Jurkat, Clone E6-1 (cell line): ENCODE results near the gene PARP1.
"Not testable (repeated sequence)": the region's sequence is repeated elsewhere in the genome, so short reads cannot be mapped to it uniquely, and the experiment has no call there.

Source experiments
- DNase-seq: peaks from one replicate; pipeline ENCODE4 v3.0.0-alpha.2; 2011; ENCODE audit warnings: low read depth, low spot score
- H3K4me3 ChIP-seq: 2 replicates; pipeline ENCODE4 v1.5.1; 2011; ENCODE audit warnings: mild to moderate bottlenecking, low read length, control low read depth, moderate library complexity

PARP1 gene

DNA sequence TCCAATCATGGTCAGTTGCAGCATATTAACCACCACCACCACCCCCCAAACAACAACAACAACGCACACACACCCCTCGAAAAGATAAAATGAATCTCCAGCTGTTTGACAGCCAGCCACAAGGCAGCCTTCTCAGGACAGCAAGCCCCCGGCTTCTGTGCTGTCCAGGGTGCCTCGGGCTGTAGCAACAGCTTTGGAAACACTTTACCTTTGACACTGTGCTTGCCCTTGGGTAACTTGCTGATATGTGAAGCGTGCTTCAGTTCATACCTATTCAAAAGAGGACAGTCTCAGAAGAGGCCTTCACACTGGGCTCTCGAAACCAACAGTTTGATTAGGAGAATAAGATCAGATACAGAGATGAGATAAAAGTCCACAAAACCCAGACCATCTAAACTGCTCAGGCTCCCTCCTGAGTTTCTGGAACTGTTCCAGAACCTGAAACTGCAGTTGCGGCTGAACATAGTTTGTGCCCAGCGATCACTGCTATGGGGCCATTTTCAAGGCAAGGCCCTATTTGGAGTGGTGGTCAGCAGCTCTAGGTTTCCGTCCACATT is 44.9 kb downstream of the PARP1 start:
- H3K4me3 ChIP-seq: no peak overlapping the region
- no peak for DNase-seq

DNA sequence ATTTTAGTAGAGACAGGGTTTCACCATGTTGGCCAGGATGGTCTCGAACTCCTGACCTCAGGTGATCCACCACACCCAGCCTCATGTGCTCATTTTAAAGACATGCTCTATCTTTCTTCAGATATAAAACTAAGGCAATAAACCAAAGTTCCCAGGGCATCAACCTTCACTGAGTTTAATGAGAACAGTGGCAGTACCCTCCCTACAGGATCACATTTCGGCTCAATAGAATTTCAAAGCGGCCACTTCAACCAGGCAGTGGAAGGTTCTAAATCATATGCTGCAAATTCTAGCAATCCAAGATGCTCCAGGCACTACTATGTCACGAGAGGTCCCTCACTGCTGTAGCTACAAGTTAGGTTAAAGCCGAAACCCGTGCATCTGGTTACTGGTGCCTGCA is 45.5 kb downstream of the PARP1 start:
- no peak for DNase-seq
- no peak overlapping the region for H3K4me3 ChIP-seq

DNA sequence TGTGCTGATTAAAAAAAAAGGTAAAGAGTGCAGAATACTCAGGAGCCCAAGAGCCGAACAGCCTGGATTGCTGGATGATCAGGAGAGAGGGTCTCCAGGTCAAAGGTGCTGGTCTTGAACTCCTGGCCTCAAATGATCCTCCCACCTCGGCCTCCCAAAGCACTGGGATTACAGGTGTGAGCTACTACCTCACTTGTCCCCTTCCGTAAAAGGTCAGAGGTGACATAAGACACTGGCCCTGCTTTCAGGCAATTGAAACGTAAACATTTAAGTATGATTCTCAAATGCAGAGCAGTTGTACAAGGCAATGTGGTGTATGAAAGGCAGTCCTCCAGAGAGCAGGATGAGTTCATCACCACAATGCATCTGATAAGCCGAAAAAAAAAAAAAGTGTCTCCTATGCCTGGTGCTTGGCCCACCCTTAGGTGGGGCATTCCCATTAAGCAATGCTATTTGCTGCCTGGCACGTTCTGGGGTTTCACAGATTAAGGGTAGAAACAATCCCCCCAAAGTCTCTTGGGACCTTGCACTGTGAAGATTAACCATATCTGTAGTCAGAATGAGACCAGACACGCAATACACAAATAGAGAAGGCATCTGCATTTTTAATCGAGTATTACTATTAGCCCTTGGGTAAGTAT is 47.7 kb downstream of the PARP1 start:
- no peak for DNase-seq
- no peak overlapping the region for H3K4me3 ChIP-seq

DNA sequence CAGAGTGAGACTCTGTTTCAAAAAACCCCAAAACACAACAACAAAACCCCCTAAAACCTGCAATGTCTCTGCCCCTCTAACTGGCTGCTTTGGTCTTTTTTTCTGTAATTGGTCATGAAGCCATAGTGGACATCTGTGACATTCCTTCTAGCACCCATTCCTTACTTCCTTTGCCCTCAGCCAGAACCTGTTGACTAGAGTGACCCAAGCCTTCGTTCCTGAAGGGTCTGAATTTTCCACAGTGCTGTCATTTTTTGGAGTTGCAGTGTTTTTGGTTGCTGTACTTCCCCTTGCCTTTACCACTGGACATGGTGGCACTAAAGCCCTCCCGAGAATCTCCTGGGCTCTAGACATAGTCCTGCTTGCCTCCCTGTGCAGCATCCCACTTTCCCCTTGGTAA is 50.5 kb downstream of the PARP1 start:
- no peak overlapping the region for H3K4me3 ChIP-seq
- no peak for DNase-seq

DNA sequence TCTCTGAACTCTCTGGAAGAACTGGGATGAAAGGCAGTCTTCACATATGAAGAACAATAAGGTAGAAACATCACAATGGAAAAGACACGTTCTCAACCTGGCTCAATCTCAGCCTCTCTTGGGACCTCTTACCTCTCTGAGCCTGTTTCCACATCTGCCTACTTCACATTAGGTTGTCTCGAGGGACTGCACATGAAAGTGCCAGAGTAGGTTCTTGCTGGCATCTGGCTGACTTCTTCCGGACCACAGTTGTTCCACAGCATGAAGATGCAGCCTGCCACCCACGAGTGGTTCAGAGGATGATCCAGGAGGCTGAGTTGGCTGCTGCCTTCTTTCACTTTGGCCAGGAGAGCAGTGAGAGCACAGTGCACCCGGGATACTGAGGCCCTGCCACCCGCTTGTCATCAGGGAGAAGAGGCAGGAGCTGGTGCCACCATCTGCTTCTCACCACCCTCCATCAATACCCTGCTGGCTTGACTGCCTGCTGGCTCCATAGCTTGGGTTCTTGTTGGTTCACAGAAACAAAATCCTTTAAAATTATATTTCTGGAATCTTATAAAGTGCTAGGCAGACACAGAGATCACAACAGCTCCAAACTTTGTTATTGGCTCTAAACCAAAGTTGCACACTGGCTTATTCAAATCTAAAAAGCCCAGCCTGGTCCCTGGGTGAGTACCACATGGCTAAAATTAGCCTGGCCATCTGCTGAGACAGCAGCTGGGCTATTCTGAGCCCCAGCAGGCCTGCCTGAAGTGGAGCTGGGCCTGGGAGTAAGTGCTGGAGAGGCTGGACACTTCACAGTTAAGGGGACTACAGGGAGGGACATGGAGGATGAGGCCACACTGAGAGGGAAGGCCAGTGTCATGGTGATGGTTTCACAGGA is 52.0 kb downstream of the PARP1 start:
- DNase-seq: no peak
- no peak overlapping the region for H3K4me3 ChIP-seq

GRCh38 chr1:226355016-226355415 is 52.9 kb downstream of the PARP1 start:
- H3K4me3 ChIP-seq: no peak overlapping the region
- no peak for DNase-seq

DNA sequence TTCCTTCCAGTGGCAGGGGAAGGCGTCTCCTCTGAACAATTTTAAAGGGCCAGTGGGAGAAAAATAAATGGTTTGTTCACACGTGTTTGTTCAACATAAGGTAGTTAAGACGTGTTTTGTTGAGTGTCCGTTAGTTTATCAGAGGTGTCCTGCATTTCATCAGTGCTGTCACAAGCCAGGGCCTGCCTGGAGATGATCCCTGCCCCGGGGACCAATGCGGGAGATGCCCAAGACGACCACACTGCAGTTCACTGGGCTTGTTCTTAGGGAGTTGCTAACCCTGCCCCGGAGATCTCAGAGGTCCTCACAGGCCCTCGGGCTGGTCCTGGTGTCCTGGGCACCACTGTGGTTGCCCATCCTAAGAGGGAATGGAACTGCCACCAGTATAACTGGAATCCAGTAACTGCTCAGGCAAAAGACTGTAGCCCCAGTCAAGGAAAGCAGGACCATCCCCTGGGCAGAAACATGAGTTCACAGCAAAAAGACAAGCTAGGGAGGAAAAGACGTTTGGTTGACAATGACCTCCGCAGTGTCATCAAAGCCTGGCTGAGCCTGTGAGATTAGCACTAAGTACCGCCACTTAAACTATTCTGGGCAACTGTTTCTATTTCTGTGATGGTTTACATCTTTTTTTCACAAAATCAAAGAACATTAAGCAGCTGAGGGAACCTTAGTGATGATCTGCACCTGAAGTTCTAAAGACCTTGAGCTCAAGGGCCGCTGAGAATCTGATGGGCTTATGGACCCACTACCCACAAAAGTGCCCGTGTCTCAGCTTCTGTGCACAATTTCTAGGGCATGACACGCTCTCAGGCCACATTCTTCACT is 54.0 kb downstream of the PARP1 start:
- no peak overlapping the region for H3K4me3 ChIP-seq
- DNase-seq: no peak

DNA sequence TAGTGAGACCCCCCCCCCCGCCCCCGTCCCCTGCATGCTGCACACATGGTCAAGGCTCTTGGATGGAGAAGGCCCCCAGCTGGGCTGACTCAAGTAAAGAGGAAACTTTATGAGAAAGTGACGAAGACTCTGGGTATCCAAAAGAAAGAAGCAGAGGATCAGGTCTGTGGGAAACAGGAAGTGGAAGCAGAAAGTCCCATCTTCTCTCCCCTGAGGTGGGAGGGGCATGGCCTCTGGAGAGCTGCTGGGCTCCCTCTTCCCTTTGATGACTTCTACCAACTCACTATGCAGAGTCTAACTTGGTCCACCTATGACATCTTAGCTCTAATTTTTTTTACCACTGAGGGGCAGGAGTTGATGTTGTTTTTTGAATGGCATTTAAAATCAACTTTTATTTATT is 56.2 kb downstream of the PARP1 start:
- no peak for DNase-seq
- no peak overlapping the region for H3K4me3 ChIP-seq

- DNase-seq: no peak
- no peak overlapping the region for H3K4me3 ChIP-seq
Measured at GRCh38 chr1:226350519-226350865, 57.4 kb downstream of the PARP1 start.

DNA sequence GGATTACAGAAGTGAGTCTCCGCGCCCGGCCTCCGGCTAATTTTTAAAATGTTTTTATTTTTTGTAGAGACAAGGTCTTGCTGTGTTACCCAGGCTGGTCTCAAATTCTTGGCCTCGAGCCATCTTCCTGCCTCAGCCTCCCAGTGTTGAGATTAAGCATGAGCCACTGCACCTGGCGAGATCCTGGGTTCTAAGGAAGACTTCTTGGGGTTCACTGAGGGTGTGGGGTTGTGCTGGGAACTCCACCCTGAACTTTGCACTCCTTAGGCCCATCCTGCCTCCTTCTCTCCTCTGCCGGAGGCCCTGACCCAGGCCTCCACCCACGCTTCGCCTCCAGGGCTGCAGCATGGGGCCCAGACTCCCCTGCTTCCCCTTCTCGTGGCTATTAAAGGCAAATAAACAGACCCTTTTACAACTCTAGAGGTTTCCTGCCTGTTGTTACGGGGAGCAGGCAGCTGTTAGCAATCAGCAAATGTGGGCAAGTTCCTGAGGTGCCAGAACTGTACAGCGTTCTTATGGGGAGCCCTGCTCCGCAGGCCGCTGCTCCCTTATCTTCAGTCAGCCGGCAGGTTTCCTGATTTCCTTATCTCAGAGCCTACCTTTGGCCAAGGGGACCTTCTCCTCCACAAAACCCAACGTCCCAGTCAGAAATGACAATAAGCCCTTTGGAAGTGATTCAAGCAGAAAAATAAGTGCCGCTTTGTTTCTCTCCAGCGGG is 57.9 kb downstream of the PARP1 start:
- no peak for DNase-seq
- no peak overlapping the region for H3K4me3 ChIP-seq

DNA sequence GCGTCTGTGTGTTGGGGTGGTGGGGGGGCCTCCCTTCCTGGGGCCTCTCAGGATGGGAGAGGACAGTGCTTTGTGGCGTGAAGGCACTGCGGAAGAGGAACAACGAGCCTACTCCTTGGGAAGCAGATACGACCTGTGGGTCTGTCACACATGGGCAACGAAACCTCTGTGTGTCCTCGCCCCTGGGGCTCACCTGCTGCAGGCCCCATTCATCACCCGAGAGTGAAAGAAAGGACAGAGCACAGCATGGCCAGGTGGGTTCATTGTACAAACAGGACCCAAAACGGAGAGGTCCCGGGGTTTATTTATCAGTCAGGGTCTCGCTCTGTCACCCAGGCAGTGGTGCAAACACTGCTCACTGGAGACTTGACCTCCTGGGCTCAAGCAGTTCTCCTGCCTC is 58.8 kb downstream of the PARP1 start:
- DNase-seq: no peak
- H3K4me3 ChIP-seq: no peak overlapping the region

GRCh38 chr1:226344441-226345259 is 63.2 kb downstream of the PARP1 start:
- no peak overlapping the region for H3K4me3 ChIP-seq
- DNase-seq: no peak

GRCh38 chr1:226342656-226343055 is 65.2 kb downstream of the PARP1 start:
- no peak for DNase-seq
- H3K4me3 ChIP-seq: no peak overlapping the region

DNA sequence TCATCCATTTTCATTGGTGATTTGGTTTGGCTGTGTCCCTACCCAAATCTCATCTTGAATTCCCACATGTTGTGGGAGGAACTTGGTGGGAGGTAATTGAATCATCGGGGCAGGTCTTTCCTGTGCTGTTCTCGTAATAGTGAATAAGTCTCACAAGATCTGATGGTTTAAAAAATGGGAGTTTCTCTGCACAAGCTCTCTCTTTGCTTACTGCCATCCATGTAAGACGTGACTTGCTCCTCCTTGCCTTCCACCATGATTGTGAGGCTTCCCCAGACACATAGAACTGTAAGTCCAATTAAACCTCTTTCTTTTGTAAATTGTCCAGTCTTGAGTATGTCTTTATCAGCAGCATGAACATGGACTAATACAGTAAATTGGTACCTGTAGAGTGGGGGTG is 67.8 kb downstream of the PARP1 start:
- DNase-seq, H3K4me3 ChIP-seq: not testable (repeated sequence)

DNA sequence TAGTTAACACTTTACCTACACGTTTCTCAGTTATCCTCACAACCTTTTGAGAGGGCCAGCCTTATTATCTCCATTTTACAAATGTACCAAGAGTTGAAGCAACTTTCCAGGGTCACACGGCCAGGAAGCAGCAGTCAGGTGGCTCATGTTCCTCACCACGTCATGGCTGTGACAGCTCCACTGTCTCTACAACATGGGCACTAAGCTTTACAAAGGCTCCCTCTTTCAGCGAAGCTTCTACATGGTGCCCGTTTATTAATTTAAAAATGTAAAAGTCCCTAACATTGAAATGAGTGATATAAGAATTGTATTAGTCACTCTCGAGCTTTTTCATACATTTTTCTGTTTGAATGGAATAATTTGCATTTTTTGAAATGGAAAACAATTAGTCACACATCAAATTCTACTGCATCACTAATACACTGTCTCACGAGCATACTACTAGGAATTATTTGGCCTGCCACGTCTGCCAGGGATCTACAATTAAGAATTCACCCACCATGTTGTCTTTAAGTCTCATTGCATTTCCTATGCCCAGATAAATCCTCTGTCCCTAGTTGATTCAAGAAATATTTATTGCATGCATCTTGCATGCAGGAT is 70.5 kb downstream of the PARP1 start:
- no peak overlapping the region for H3K4me3 ChIP-seq
- no peak for DNase-seq

DNA sequence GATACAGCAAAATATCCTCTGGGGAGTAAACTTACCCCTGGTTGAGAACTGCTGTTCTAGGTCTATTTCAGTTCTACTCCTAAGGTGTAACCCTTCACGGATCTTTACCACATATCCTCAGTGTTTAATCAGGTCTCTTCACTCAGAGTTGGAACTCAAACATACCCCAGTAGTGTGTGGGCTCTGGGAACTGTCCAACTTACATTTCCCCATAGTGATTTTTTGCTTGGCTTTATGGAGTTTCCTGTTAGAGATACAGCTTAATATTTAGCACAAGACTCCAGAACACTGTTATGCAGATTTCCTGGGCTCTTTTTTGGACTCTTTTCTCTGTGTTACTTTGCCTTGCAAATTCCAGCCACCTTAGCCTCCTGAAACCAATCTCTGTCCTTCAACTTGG is 72.2 kb downstream of the PARP1 start:
- no peak for DNase-seq
- H3K4me3 ChIP-seq: no peak overlapping the region

GRCh38 chr1:226332947-226333346 is 74.9 kb downstream of the PARP1 start:
- no peak for DNase-seq
- peak overlapping the region; percentile 13 for H3K4me3 ChIP-seq

DNA sequence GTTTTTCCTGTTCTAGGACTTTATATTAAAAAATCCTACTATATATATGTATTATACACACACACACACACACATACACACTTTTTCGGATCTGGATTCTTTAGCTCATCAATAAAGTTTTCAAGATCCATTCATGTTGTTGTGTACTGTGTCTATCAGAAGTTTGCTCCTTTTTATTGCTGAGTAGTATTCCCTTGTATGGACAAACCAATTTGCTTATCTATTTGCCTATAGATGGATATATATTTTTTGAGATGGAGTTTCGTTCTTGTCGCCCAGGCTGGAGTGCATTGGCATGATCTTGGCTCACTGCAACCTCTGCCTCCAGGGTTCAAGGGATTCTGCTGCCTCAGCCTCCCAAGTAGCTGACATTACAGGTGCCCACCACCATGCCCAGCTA is 78.7 kb downstream of the PARP1 start:
- no peak overlapping the region for H3K4me3 ChIP-seq
- no peak for DNase-seq
